GM19372 (cell line): Measurements from ENCODE around the gene ATAD3A.
A peak's percentile ranks its signal among the peaks of the same experiment; 100 is the strongest.

Experiments
- ATAC-seq: cut with Tn5 transposase; IDR thresholded peaks from one replicate; pipeline ENCODE4 v1.9.1; 2021; ENCODE audit warnings: mild to moderate bottlenecking, low read depth, moderate library complexity; ENCODE audit not compliant: unreplicated experiment

ATAD3A gene

DNA sequence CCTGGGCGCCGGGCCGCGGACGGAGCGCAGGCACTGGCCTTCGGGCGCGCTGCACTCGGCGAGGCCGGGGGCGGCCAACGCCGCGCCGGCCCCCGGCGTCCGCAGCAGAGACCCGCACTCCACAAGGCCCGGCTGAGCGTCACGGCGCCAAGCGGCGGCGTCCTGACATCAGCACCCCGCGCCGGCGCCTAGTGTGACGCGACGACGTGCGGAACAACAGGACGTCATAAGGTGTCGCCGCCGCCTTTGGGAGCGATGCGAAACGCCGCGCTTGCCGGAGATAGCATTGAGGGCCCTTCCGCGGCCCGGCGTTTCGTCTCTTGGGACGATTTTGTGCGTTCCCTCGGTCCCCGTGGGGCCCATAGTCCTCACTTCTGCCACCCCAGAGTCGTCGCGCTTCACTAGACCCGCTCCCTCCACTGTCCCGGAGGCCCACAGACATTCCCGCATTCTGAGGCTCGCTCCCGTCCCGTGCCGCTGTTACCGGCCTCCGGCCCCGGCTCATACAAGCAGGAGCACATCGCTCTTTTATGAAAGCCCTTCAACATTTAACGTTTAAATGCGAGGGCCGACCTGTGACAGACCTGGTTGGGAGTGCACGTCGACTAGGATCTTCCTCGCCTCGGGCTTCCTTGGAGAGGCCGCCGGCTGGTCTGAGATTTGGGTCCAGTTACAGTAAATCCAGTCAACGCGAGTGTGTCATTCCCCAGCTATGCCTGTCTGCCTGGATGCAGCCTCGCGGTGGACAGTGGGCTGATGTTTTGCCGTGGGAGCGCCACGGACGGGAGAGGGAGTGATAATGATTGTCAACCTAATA, 63.0 kb downstream of the ATAD3A start, which contains the start of gene SSU72:
SSU72 (minus strand) TSS at position 143 of the 817 bp plus-strand sequence. CDS start 306 bp downstream, outside the sequence.
- ATAC-seq = peak; percentile 89

DNA sequence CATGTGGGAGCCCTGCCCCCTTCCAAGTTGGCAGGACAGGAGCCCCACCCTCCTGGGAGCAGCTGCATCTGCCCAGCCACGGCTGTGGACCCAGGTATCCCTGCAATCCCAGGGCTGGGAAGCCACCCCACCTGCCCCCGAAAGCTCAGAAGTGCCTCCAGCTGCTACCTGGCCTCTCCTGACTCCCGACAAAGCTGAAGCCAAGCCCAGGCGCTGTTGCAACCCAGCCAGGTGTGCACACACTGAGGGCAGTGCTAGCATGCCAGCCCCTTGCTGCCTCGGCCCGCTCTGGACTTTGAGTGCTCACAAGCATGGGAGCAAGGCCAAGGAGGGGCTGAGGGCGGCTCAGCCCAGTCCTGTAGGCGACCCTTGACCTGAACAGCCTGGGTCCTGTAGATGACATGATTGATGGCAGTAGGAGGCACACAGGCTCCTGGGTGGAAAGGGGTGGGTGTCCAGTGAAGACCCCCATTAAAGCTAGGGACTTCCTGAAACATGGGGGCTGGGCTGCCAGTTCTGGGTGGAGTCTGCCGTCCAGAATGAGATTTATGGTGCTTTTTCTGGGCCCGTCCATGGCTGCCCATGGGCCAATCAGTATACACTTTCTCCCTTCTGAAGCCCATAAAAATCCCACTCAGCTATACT, 65.5 kb downstream of the ATAD3A start:
- ATAC-seq = no peak

DNA sequence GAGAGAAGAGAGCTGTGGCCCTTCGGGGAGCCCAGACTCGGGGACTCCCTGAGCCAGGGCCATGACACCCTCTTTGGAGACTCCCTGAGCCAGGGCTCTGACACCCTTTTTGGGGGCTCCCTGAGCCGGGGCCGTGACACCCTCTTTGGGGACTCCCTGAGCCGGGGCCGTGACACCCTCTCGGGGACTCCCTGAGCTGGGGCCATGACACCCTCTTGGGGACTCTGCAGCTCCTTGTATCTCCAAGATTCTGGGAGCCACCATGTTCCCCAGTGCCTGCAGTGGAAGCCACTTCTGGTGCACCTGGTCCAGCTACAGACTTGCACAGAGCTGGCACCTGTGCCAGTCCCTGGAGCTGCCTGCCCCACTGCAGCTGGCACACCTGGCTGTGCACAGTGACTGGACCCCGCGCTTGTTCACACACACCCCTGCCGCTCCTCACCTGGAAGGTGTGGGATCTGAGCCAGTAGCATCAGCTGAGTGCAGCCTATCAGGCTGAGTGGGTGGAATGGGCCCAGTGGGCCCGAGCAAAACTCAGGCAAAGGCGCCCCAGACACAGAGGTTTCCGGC, 66.5 kb downstream of the ATAD3A start:
- ATAC-seq = no peak

DNA sequence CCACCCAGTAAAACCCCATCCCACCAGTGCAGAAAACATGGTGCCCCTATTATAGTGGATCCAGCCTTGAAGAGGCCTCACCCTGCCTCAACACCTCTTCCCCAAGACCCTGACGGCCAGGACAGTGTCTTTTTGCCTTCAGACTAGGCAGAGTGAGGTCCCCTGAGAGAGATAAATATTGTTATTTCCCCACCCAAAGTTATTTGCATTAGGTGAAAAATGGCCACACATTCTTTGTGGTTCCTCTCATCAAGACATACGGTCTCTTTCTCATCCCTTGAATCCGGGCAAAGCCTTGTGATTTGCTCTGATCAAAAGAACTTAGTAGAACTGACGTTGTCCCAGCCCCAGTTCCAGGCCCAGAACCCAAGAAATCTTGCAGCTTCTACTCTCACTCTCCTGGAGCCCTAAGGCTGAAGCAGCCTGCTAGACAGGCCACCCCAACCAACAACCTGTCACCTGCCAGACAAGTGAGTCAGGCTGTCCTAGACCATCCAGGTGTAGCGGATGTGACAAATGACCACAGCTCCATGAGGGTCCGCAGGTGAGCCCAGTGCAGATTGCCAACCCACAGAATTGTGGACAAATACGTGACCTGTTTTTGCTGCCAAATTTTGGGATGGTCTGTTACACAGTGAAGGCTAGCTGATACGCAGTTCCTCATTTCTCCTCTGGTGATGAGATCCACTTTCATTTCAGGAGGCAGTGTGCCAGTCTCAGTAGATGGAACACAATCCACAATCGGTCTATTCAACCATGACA, 70.8 kb downstream of the ATAD3A start:
- no peak for ATAC-seq

DNA sequence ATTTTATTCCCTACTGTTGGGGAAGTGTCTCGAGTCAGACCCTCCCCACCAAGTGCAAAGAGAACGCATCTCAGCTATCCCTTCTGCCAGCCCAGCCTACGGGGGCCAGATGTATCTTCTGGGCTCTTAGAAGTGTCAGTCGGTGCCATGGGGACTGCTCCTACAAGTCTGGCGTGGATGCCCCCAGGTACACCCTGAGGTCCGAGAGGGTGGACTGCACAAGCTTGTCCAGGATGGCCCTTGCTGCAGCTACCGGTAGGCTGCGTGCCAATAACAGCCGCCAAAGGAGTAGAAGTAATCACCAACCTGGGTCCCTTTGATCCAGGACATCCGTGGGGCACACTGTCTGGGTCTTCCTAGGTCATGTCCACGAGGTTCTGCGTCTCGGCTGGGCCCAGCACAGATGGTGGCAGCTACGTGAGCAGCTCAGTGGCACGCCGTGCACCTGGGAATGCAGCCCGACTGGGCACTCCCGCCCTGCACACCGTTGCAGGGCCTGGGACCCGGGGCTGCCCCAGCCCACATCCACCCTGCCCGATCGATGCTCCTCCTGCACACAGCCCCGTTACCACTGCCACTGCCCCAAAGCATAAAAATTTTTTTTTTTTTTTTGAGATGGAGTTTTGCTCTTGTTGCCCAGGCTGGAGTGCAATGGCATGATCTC, 71.5 kb downstream of the ATAD3A start:
- no peak for ATAC-seq
